ENCODE data around the gene SMIM32.

- TF ChIP-seq CTCF (IDR thresholded peaks at IDR 0.05): no peak
- no peak for TF ChIP-seq POLR2A (IDR thresholded peaks at IDR 0.05)
Measured at GRCh38 chr5:136159457-136159856, 33.5 kb downstream of the SMIM32 start.
